C4-2B (cell line): ENCODE measurements around the gene ZFYVE1.

Source experiments
- CTCF ChIP-seq: fragments of 450-650 bp; conservative IDR thresholded peaks from 2 replicates; pipeline ENCODE4 v1.5.1; 2017; ENCODE audit warnings: mild to moderate bottlenecking
- ZFX ChIP-seq: fragments of 450-650 bp; IDR thresholded peaks from 2 replicates; pipeline ENCODE4 v1.6.1; 2017

DNA sequence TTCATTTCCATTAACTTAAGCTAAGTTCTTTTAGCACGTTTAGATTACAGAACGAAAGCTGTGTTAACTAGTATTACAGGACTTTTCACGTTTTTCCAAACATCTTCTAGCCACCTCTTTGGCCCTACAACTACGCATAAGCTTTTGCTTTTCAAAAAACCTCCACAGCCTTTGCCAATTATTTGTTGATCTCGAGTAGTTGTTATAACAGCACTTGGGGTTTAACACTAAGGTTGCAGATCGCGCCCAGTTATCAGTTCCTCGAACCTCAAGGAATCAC lies 31.0 kb upstream of the ZFYVE1 start:
- TF ChIP-seq CTCF (no peak), ZFX (no peak)
